GM21526 (cell line): ENCODE results near the gene SIRT7.

Source experiments
- ATAC-seq: cut with Tn5 transposase; IDR thresholded peaks from one replicate; pipeline ENCODE4 v1.9.1; 2021; ENCODE audit warnings: moderate library complexity; ENCODE audit not compliant: unreplicated experiment, low FRiP score

The SIRT7 gene

GRCh38 chr17:81890447-81891302 is 27.3 kb downstream of the SIRT7 start:
- ATAC-seq, result peak; percentile 14

GRCh38 chr17:81889602-81890001 is 28.4 kb downstream of the SIRT7 start:
- no peak for ATAC-seq

GRCh38 chr17:81888988-81889595 is 28.9 kb downstream of the SIRT7 start:
- no peak for ATAC-seq

- ATAC-seq, result no peak
Observed at GRCh38 chr17:81888105-81888987, 29.6 kb downstream of the SIRT7 start.

- ATAC-seq, result no peak
Observed at GRCh38 chr17:81885869-81886548, 32.0 kb downstream of the SIRT7 start.

- ATAC-seq, result no peak
Observed at GRCh38 chr17:81885454-81885853, 32.5 kb downstream of the SIRT7 start.

- ATAC-seq, result no peak
Observed at GRCh38 chr17:81884968-81885367, 33.0 kb downstream of the SIRT7 start.

GRCh38 chr17:81884520-81884919 is 33.5 kb downstream of the SIRT7 start:
- no peak for ATAC-seq

- no peak for ATAC-seq
Observed at GRCh38 chr17:81879121-81879520, 38.9 kb downstream of the SIRT7 start.

- no peak for ATAC-seq
Observed at GRCh38 chr17:81878294-81878693, 39.7 kb downstream of the SIRT7 start.

- no peak for ATAC-seq
Observed at GRCh38 chr17:81877569-81877968, 40.4 kb downstream of the SIRT7 start.

- peak; percentile 40 for ATAC-seq
Observed at GRCh38 chr17:81871387-81872230, 46.4 kb downstream of the SIRT7 start.

- ATAC-seq, result peak; percentile 9
Observed at GRCh38 chr17:81870981-81871386, 47.0 kb downstream of the SIRT7 start, which contains the start of gene ARHGDIA. TSS of gene ARHGDIA (minus strand) at chr17:81871337. CDS start at chr17:81869930, 1,407 bp downstream.

GRCh38 chr17:81870131-81870980 is 47.6 kb downstream of the SIRT7 start:
- peak; percentile 13 for ATAC-seq

- ATAC-seq, result no peak
Observed at GRCh38 chr17:81869221-81870130, 48.5 kb downstream of the SIRT7 start.

GRCh38 chr17:81868674-81869220 is 49.2 kb downstream of the SIRT7 start:
- no peak for ATAC-seq

GRCh38 chr17:81867991-81868673 is 49.8 kb downstream of the SIRT7 start:
- no peak for ATAC-seq
